NCI-H345 (cell line): Measurements from ENCODE around the gene LEMD1.
"Not testable (repeated sequence)": the region's sequence is repeated elsewhere in the genome, so short reads cannot be mapped to it uniquely, and the experiment has no call there.

Experiments used
- DNase-seq: peaks from one replicate; lab custom pipeline; 2025; lab: John Stamatoyannopoulos, UW

The LEMD1 gene

GRCh38 chr1:205429762-205430695, 8.2 kb upstream of the LEMD1 start:
- DNase-seq = no peak

DNA sequence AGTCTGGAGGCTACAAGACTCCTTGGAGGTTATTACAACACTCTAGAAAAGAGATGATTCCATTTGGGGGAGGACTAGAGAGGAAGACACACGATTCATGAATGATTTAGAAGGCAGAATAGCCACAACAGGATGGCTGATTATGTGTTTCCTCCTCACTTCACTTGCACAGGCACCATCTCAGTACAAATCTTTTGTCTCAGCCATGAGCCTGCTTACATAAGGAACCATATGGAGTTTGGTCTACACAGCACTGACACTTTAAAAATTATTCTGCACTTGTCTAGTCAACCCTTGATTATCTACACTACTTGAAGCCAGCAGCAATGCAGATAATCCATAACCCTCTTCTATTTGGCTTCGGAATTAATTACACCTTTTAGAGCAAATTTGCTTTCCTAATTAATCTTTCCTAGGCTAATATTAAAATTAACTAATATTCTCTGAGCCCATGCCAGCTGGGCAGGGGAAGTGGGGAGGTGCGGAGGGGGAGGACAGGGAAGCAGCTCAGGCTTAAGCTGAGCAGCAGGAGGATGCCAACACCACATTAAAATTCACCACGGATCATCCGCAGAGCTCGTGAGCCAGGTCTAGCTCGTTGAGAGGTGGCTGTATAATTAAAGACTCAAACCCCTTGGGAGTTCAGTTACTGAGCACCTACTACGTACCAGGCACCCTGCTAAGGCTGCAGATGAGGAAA, 3.2 kb upstream of the LEMD1 start:
- no peak for DNase-seq

GRCh38 chr1:205423814-205424399, 2.1 kb upstream of the LEMD1 start:
- no peak for DNase-seq

GRCh38 chr1:205422993-205423642, 1.3 kb upstream of the LEMD1 start:
- DNase-seq = peak; percentile 79

DNA sequence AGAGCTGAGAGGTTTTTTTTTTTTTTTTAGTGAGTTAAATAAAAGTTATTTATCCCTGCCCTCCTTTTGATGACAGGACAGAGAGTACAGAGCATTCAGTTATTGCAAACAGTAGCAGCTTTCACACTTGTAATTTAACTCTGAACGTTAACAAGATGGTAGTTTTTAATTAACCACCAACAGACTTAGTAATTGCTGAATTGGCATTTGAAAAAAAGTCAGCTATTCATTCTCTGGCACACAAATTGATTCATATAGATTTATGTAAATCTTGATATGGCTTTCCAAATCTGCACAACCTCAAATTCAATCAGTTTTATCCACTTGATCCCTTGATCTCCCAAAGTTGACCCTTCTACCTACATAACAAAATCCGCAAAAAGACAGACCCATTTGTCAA, 918 bp downstream of the LEMD1 start:
- DNase-seq = no peak

DNA sequence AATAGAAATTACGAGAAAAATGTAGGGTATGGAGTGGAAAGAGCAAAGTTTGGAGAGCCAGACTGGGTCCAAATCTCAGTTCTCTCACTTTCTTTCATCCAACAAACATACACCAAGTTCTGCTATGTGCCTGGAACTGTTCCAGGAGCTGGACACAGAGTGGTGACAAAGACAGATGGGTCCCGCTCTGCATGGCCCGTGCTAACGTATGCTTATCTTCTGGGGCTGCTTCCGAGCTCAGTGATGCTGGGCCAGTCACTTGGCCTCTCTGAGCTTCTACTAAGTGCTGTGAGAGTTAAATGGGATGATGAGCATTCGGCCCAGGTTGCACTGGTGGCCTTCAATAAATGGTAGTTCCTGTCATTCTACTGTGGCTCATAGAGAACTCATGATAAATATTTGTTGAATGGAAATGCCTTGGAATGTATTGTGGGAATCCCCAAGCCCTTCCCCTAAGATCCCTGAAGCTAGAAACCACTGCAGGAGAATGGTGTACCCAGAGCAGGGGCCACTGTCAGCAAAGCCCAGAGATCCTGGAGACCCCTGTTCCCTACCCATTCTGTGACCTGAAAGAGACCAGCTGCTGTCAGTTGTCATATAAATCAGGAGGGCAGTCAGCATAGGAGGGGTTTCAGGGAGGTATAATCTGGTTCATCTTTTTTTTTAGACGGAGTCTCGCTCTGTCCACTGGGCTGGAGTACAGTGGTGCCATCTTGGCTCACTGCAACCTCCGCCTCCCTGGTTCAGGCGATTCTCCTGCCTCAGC, 3.8 kb downstream of the LEMD1 start:
- DNase-seq = no peak

DNA sequence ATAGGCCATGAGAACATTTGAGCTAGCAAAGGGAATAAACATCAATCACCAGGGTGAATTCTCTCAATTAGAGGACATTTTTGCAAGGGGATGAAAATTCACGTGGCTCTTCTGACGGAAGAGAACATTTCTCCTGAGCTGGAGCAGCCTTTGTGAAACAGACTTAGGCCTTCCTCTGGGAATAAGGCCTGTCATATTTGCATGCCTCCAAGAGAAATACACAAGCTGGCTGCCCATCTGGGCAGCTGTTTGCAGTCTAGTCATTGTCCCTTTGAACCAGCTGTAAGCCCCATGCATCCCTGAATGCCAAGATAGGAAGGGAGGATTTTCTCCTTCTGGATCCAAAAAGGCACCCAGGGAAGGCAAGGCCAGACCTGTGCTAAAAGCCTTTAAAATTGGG, 5.5 kb downstream of the LEMD1 start:
- DNase-seq = no peak

- no peak for DNase-seq
Observed at GRCh38 chr1:205410581-205411298, 11.1 kb downstream of the LEMD1 start.

GRCh38 chr1:205407970-205408369, 13.9 kb downstream of the LEMD1 start:
- no peak for DNase-seq

GRCh38 chr1:205406252-205406651, 15.6 kb downstream of the LEMD1 start:
- not testable (repeated sequence) for DNase-seq

DNA sequence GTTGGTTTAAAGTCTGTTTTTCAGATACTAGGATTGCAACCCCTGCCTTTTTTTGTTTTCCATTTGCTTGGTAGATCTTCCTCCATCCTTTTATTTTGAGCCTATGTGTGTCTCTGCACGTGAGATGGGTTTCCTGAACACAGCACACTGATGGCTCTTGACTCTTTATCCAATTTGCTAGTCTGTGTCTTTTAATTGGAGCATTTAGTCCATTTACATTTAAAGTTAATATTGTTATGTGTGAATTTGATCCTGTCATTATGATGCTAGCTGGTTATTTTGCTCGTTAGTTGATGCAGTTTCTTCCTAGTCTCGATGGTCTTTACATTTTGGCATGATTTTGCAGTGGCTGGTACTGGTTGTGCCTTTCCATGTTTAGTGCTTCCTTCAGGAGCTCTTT, 17.4 kb downstream of the LEMD1 start:
- not testable (repeated sequence) for DNase-seq

DNA sequence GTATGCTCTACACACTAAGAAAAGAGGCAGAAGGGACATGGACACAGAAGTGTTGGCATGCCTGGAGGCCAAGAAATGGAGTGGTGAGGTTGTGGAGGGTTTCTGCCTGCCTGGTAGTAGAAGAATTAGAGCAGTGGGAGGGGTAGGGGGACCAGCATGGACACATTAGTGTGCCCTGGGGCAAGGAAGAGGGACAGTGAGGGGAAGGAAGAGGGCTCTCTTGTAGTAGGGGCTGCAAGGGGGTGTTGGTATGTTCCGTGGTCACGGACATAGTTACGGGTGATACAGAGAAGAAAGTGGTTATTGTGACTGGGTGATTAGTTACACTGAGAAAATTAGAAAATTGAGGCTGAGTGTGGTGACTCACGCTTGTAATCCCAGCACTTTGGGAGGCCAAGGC, 23.3 kb downstream of the LEMD1 start:
- DNase-seq = no peak

DNA sequence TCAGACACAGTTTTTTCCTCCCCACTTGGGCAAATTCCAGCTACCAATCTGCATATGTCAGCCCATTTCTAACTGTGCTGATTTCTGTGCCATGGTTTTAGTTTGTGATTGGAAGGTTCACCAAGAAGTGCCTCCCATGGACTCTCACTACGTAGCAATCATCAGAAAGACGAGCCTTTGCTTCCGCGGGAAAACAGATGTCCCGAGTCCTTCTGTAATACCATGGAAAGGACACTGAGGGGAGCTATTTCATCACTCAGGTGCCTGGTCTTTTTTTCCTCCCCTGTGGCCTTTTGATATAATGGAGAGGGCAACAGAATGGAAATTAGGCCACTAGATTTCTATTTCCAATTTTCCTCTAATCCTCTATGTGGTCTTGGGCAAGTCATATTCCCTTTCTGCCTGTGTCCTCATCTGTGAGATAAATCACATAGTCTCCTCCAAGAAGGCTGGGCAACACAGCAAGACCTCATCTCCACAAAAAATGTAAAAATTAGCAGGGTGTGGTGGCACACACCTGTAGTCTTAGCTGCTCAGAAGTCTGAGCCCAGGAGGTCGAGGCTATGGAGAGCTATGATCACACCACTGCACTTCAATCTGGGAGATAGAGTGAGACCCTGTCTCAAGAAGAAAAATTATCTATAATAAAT, 24.8 kb downstream of the LEMD1 start:
- DNase-seq = peak; percentile 69

DNA sequence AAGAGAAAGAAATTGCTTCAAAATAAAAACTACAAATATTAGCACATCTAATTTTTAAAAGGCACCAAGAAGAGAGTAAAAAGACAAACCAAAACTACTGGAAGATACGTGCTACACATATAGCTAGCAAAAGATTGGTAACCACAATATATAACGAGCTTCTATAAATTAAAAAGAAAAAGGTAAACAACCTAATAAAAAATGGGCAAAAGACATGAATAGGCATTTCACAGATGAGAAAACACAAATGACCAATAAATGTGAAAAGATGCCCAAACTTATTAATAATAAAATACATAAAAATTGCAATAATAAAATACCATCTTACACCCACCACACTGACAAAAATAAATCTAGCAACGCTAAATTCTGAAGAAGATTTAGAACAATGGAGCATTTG, 26.2 kb downstream of the LEMD1 start:
- no peak for DNase-seq

GRCh38 chr1:205392650-205393049, 29.2 kb downstream of the LEMD1 start:
- no peak for DNase-seq

DNA sequence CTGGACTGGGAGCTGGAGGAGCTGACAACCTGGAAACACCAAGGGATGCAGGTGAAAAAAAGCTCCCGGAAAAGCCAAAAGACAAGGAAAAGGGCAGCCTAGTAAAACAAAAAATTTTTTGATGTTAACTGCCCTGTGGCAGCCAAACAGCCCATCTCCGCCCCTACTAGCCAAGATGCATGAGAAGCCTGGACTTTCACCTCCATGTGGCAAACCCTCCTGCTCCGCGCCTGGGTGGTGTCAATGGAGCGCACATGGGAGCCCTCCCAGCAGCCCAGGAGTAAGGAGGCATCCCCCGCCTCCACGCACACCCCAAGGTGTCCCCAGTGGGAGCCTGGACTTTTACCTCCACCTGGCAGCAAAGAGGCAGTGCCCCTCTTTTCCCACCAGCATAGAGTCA, 30.5 kb downstream of the LEMD1 start:
- DNase-seq = no peak

- no peak for DNase-seq
Observed at GRCh38 chr1:205387845-205388244, 34.0 kb downstream of the LEMD1 start.

GRCh38 chr1:205382990-205383389, 38.9 kb downstream of the LEMD1 start:
- DNase-seq = not testable (repeated sequence)

DNA sequence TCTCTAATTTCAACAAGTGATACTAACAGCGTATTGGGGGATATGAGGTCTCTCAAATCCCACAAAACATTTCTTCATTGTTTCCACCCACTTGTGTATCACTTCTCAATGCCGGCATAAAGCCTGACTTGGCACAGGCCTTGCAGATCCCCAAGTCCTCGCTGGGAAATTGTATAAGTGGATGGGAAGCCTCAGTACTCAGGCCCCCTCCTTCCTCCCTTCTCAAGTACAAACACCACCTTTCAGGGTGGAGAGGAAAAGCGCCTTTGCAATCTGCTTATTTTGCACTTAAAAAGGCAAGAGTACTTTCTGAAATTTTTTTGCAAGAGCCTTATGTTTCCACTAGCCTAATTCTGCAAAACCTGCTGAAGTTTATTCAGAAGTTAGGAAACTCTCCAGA, 39.3 kb downstream of the LEMD1 start:
- no peak for DNase-seq

DNA sequence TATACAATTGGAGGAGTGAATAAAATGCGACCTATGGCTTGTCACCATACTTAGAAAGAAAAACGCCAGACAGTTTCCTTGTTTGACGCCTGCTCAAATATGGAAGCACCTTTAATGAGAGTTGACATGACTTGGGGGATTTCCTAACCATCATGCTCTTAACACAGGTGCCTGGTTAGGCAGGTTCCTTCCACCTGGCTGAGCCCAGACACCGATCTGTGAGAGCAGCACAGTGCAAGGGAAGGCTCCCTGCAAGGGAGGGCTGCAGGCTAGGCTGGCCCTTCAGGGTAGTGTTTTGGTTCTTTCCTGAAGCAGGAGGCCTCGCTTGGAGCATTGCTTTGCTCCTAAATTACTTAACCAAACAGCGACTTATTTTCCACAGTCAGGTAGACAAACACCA, 40.6 kb downstream of the LEMD1 start:
- DNase-seq = no peak
